ENCODE data around the gene GSTO1.

The GSTO1 gene

DNA sequence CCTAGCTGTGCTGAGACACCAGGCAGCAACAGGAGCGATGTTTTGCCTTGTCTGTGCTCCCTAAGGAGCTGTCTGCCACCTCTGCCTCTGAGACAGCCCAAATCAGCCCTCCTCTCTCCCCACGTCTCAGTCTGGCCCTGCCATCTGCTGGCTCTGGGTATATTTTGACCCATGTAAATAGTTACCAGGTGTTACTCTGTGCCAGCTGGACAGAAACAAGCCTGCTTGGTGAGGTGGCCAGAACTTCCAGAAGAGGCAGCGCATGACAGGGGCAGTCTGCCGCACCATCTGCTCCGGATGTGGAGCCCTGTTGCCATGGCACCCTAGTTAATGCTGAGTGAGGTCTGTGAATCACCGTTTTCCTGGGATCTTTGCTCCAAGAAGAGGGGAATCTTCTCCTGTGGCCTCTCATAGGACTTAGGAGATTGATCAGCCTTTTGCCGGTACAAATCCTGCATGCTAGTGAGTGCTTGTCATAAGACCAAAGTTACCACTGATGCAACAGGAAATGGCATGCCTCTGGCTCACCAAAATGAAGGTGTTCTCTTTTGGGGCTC, 46.1 kb downstream of the GSTO1 start:
- peak; percentile 98 for DNase-seq (ENCODE audit: low read depth, low spot score)
- TF ChIP-seq, protein P1, sequence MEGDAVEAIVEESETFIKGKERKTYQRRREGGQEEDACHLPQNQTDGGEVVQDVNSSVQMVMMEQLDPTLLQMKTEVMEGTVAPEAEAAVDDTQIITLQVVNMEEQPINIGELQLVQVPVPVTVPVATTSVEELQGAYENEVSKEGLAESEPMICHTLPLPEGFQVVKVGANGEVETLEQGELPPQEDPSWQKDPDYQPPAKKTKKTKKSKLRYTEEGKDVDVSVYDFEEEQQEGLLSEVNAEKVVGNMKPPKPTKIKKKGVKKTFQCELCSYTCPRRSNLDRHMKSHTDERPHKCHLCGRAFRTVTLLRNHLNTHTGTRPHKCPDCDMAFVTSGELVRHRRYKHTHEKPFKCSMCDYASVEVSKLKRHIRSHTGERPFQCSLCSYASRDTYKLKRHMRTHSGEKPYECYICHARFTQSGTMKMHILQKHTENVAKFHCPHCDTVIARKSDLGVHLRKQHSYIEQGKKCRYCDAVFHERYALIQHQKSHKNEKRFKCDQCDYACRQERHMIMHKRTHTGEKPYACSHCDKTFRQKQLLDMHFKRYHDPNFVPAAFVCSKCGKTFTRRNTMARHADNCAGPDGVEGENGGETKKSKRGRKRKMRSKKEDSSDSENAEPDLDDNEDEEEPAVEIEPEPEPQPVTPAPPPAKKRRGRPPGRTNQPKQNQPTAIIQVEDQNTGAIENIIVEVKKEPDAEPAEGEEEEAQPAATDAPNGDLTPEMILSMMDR (IDR thresholded peaks at IDR 0.05; ENCODE audit: low read depth, low read length), result no peak
- H3K4me3 ChIP-seq (ENCODE audit: low read depth, low read length), result no peak overlapping the region
- in situ Hi-C loops (cut with HindIII; ENCODE audit: low sequenced_read_pairs), result no loop called here

DNA sequence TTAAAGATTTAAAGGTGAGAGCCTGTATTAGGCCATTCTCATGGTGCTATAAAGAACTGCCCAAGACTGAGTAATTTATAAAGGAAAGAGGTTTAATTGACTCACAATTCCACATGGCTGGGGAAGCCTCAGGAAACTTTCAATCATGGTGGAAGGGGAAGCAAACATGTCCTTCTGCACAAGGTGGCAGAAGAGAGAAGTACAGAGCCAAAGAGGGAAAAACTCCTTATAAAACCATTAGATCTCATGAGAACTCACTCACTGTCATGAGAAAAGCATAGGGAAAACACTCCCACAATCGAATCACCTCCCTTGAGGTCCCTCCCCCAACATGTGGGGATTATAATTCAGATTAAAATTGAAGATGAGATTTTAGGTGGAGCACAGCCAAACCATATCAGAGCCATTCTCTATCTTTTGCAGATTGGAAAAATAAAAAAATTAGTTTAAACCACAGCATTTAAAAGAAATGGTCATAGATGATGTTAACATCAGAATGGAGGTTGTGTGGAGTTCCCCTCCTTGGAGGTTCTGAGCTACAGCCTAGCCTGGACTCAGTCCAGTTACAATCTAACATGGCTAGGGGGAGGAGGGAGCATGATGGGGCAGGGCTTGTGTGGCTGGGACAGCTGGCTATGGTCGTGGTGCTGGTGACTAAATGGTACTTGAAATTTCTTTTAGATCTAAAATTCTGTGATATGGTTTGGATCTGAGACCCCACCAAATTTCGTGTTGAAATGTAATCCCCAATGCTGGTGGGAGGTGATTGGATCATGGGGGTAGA, 47.4 kb downstream of the GSTO1 start:
- TF ChIP-seq, protein P1 (IDR thresholded peaks at IDR 0.05; ENCODE audit: low read depth, low read length), result peak; percentile 7
- no peak overlapping the region for H3K4me3 ChIP-seq (ENCODE audit: low read depth, low read length)
- no peak for DNase-seq (ENCODE audit: low read depth, low spot score)
- in situ Hi-C loops (cut with HindIII; ENCODE audit: low sequenced_read_pairs), result no loop called here

DNA sequence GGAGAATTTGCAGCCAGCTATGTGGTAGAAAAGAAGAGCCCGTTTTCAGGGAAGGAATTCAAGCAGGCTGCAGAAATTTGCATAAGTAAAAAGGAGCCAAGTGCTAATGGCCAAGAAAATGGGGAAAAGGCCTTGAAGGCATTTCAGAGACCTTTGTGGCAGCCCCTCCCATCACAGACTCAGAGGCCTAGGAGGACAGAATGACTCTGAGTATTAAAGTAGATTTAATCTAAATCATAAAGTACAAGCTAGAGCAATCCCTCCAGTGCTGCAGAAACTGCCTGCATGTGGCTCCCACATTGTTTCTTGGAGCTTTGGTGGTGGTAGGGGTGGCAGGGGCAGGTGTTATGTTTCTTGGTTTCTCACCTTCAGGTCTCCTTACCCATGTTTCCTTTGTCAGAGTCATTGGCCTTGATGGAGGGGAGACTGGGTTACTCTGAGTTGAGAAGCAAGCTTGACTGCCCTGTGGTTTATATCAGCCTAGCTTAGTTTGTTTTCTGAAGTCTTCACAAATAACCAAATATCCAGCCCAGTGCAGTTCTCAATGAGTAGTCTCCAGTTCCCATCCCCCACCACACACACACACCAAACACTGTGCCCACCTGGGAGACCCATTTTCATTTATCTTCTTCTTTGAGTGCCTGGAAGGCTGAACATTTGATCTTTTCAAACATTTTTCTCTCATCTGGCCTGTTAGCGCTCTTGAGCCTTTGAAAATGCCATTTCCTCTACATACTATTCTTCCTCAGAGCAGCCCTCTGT, 49.1 kb downstream of the GSTO1 start:
- TF ChIP-seq, protein P1 (IDR thresholded peaks at IDR 0.05; ENCODE audit: low read depth, low read length), result no peak
- no peak overlapping the region for H3K4me3 ChIP-seq (ENCODE audit: low read depth, low read length)
- DNase-seq (ENCODE audit: low read depth, low spot score), result no peak
- in situ Hi-C loops (cut with HindIII; ENCODE audit: low sequenced_read_pairs), result no loop called here

DNA sequence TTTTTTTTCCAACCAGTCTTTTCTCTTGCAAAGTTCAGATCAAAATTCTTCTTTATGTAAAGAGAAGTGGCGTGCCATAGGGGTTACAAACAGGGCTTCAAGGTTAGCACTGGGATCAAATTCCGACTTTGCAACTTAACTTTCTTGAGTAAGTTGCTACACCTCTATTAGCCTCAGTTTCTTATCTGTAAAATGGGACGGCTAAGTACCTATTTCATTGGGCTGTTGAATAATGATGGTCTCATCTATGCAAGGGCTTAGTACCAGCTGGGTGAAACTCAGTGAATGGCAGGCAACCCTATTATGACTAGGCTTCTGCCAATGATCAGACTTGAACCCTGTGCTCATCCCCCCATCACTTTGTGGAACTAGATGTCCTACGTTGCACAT, 49.7 kb downstream of the GSTO1 start:
- DNase-seq (ENCODE audit: low read depth, low spot score), result no peak
- in situ Hi-C loops (cut with HindIII; ENCODE audit: low sequenced_read_pairs), result no loop called here
- H3K4me3 ChIP-seq (ENCODE audit: low read depth, low read length), result no peak overlapping the region
- TF ChIP-seq, protein P1 (IDR thresholded peaks at IDR 0.05; ENCODE audit: low read depth, low read length), result no peak

DNA sequence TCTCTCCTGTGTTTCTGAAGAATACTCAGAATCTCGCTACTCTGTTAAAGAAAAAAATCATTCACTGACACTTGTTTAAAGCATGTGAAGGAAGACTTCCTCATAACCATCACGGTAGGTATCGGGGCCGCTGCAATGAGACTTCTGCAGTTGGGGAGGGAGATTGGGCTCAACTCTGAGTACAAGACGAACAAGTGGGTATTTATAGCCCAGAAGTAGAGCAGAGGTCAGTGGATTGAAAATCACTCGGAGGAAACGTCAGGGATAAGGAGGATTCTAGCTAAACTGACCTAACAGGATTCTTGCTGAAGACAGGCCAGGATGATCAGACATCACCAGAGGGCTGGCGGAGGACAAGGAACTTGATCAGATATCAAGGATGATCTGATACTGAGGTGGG, 50.2 kb downstream of the GSTO1 start:
- TF ChIP-seq, protein P1 (IDR thresholded peaks at IDR 0.05; ENCODE audit: low read depth, low read length), result no peak
- DNase-seq (ENCODE audit: low read depth, low spot score), result no peak
- no peak overlapping the region for H3K4me3 ChIP-seq (ENCODE audit: low read depth, low read length)
- in situ Hi-C loops (cut with HindIII; ENCODE audit: low sequenced_read_pairs), result no loop called here

DNA sequence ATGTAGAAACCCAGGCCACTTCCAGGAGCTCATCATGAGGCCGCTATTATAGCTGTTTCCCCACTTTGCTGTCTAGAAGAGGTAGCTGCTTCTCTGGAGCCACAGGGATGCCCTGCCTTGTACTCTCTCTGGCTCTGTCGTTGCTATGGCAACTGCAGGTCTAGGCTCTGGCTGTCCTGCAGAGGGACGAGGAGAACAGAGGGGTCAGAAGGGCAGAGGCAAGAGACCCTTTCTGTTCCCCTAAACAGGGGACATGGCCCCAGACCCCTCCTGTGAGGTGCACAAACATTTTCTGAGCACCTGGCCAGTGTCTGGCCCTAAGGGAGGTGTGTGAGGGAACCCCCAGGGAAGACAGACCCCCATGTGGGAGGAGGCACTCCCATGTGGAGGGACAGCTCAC, 52.2 kb downstream of the GSTO1 start:
- no peak overlapping the region for H3K4me3 ChIP-seq (ENCODE audit: low read depth, low read length)
- TF ChIP-seq, protein P1 (IDR thresholded peaks at IDR 0.05; ENCODE audit: low read depth, low read length), result no peak
- in situ Hi-C loops (cut with HindIII; ENCODE audit: low sequenced_read_pairs), result no loop called here
- DNase-seq (ENCODE audit: low read depth, low spot score), result no peak

Data from astrocyte of the spinal cord (primary cell).